Measurements from ENCODE around the gene SF3A1. TPM values are rescaled to one million over a fixed set of nuclear protein-coding genes. Genes with fewer than 3 reads are reported as not detected.

SF3A1 gene
- total and polyA plus RNA-seq, 2 of the 13 experiments (the other 11 are each of a cell fraction or from before 2014, with no cell fraction given), result 10.0 to 22.0 TPM

GRCh38 chr22:30288419-30289140 is 68.1 kb downstream of the SF3A1 start (continued):
- no peak for TF ChIP-seq MLXIP (CRISPR knock-in tag; IDR thresholded peaks at IDR 0.05; ENCODE audit: borderline replicate concordance)
- no peak for TF ChIP-seq ZNF576 (CRISPR knock-in tag; IDR thresholded peaks at IDR 0.05)
- peak; percentile 5 for TF ChIP-seq ZNF18 (CRISPR knock-in tag; IDR thresholded peaks at IDR 0.05; ENCODE audit: insufficient replicate concordance)
- no peak for TF ChIP-seq HBP1 (CRISPR knock-in tag; IDR thresholded peaks at IDR 0.05; ENCODE audit: low read depth)
- TF ChIP-seq ZNF512 (CRISPR knock-in tag; IDR thresholded peaks at IDR 0.05), result no peak
- TF ChIP-seq SP1 (IDR thresholded peaks at IDR 0.05), result no peak
- no peak for TF ChIP-seq SP1 (CRISPR knock-in tag; IDR thresholded peaks at IDR 0.05)
- TF ChIP-seq ZSCAN20 (CRISPR knock-in tag; IDR thresholded peaks at IDR 0.05; ENCODE audit: borderline replicate concordance), result 0 out of 2 replicates have a peak, but pooled peaks have one; percentile 3
- TF ChIP-seq ZKSCAN5 (CRISPR knock-in tag; IDR thresholded peaks at IDR 0.05), result no peak
- no peak for TF ChIP-seq ELF4 (CRISPR knock-in tag; IDR thresholded peaks at IDR 0.05; ENCODE audit: borderline replicate concordance)
- no peak for TF ChIP-seq JDP2 (CRISPR knock-in tag; IDR thresholded peaks at IDR 0.05; ENCODE audit: borderline replicate concordance)
- TF ChIP-seq TRIM22 (IDR thresholded peaks at IDR 0.05), result no peak
- TF ChIP-seq KDM1A (CRISPR knock-in tag; IDR thresholded peaks at IDR 0.05), result 0 out of 2 replicates have a peak, but pooled peaks have one; percentile 38
- no peak for TF ChIP-seq SRF (IDR thresholded peaks at IDR 0.05; ENCODE audit: low read depth, low read length)
- TF ChIP-seq DMTF1 (CRISPR knock-in tag; IDR thresholded peaks at IDR 0.05), result no peak
- TF ChIP-seq HDAC1 (CRISPR knock-in tag; IDR thresholded peaks at IDR 0.05), result 0 out of 2 replicates have a peak, but pooled peaks have one; percentile 4
